ENCODE results near the gene CLCNKB. TPM values are rescaled to one million over a fixed set of nuclear protein-coding genes. Genes with fewer than 3 reads are reported as not detected.
"Not testable (repeated sequence)": the region's sequence is repeated elsewhere in the genome, so short reads cannot be mapped to it uniquely, and the experiment has no call there.

The CLCNKB gene
- total and polyA plus RNA-seq, 12 donors: 0.57 to 3.4 (median 2.0) TPM

DNA sequence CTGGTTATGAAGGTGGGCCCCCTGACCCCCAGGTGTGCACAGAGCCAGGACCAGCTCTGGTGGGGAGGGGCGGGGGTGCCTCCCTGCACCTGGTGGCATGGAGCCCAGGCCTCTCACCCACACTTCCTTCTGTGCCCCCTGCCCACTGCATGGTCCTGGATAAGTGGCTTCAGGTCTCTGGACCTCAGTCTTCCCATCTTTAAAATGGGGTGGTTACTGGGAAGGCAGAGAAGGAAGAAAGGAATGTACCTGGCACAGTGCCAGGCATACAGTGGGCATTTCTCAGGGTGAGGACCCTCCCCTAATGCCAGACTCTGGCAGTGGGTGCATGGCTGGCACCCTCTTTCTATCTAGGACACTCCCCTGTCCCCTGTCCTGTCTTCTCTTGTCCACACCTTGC lies 14.3 kb upstream of the CLCNKB start:
- ATAC-seq (no peak), DNase-seq (no peak)
- Histone ChIP-seq H3K27ac (no peak overlapping the region), H3K4me3 (no peak overlapping the region), H3K36me3 (no peaks in the 10 kb centered on the region), H3K9me3 (no peaks in the 10 kb centered on the region), H3K27me3 (peaks cover 0 to 30% (median 14%) of the 10 kb centered on the region in 7 donors), H3K4me1 (peaks cover 4 to 20% (median 11%) of the 10 kb centered on the region in 9 donors)
- intact Hi-C loops (cut with DNase I): no loop called here
- WGBS, 2 donors: 81 to 100% methylated on average over 1 of the region's 1 CpG
- TF ChIP-seq, protein P1, sequence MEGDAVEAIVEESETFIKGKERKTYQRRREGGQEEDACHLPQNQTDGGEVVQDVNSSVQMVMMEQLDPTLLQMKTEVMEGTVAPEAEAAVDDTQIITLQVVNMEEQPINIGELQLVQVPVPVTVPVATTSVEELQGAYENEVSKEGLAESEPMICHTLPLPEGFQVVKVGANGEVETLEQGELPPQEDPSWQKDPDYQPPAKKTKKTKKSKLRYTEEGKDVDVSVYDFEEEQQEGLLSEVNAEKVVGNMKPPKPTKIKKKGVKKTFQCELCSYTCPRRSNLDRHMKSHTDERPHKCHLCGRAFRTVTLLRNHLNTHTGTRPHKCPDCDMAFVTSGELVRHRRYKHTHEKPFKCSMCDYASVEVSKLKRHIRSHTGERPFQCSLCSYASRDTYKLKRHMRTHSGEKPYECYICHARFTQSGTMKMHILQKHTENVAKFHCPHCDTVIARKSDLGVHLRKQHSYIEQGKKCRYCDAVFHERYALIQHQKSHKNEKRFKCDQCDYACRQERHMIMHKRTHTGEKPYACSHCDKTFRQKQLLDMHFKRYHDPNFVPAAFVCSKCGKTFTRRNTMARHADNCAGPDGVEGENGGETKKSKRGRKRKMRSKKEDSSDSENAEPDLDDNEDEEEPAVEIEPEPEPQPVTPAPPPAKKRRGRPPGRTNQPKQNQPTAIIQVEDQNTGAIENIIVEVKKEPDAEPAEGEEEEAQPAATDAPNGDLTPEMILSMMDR (IDR thresholded peaks at IDR 0.05): no peak

DNA sequence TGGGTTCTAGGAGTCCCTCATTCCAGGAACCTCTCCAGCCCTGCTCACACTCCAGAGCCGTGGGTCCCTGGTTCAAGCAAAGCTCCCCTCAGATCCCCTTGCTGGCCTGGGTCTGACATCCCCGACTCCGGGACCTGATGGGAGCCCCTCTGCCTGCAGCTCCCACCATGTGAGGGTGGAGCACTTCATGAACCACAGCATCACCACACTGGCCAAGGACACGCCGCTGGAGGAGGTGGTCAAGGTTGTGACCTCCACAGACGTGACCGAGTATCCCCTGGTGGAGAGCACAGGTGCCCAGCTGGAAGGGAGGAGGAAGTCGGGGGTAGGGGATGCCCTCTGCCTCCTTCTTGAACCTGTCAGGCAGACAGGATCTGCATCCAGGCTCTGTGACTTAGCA lies 12.0 kb upstream of the CLCNKB start:
- DNase-seq (no peak), ATAC-seq (no peak)
- intact Hi-C loops (cut with DNase I): no loop called here
- 84 to 86% methylated on average over 8 of the region's 8 CpGs for WGBS, 2 donors
- Histone ChIP-seq H3K27ac (no peak overlapping the region), H3K36me3 (no peaks in the 10 kb centered on the region), H3K27me3 (peaks cover 0 to 30% (median 14%) of the 10 kb centered on the region in 7 donors), H3K9me3 (no peaks in the 10 kb centered on the region), H3K4me3 (no peak overlapping the region), H3K4me1 (peaks cover 4 to 20% (median 11%) of the 10 kb centered on the region in 9 donors)
- TF ChIP-seq, protein P1 (IDR thresholded peaks at IDR 0.05): no peak

DNA sequence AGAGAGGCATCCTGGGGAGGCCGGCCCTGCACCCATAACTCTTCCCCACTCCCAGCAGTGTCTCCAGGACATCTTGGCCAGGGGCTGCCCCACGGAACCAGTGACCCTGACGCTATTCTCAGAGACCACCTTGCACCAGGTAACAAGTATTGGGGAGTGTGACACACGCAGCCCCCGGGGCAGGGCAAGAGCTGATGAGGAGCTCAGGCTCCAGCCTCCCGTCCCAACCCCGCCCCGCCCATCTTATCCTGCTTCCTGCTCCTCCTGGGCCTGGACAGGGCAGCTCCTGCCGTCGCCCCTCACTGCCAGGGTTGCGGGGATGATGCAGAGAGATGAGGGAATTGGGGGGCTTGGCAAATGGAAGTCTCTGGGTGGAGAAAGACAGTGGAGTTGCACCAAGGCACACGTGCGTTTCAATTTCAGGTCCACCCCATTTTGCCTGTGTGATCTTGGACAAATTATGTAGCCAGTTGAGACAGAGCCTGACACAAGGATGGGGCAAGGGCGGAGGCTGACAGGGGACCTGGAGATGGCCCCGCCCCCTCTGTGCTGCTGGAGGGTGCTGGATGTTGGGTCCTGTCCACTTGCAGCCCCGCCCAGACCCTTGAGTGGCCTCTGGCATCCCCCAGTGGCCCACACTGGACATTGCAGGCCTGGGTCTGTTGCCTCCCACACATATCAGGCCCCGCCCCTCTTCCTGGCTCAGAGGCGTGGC lies 11.0 kb upstream of the CLCNKB start:
- Histone ChIP-seq H3K27me3 (peaks cover 0 to 22% (median 6%) of the 10 kb centered on the region in 7 donors), H3K27ac (no peak overlapping the region), H3K4me1 (peaks cover 0 to 11% (median 4%) of the 10 kb centered on the region in 9 donors), H3K4me3 (no peak overlapping the region), H3K36me3 (no peaks in the 10 kb centered on the region), H3K9me3 (no peaks in the 10 kb centered on the region)
- ATAC-seq: peak; percentile 84 to 97 (median 92)
- 47 to 50% methylated on average over 18 of the region's 18 CpGs for WGBS, 2 donors
- DNase-seq: peak; percentile 87
- intact Hi-C loops (cut with DNase I): loop anchor here in 8 of 10 donors (1.0 to 2.0 kb wide), 5 partner anchors 22 to 25 kb away; no protein-coding TSS in a partner anchor
- TF ChIP-seq, protein P1 (IDR thresholded peaks at IDR 0.05): peak; percentile 81 to 99 (median 95)

DNA sequence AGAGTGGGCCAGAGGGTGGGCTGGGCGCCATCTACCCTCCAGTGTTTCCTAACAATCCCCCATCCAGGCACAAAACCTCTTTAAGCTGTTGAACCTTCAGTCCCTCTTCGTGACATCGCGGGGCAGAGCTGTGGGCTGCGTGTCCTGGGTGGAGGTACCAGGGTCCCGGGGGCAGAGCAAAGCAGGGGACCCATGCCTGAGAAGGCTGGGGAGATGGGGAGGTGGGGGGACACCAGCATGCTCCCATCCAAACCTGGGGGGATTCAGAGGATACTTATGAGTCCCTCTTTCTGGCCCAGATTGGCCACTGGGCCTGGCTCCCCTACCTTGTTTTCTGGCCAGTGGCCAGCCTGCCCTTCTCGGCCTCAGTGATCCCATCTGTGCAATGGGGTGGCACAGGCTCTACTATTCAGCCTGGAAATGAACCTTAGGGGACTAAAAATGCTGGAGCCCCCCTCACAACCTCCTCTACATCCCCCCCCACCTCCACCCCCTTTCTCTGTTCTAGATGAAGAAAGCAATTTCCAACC lies 10.4 kb upstream of the CLCNKB start:
- H3K27ac ChIP-seq, H3K9me3 ChIP-seq, H3K4me3 ChIP-seq, H3K36me3 ChIP-seq, DNase-seq: not testable (repeated sequence)
- H3K4me1 ChIP-seq: peaks cover 0 to 11% (median 4%) of the 10 kb centered on the region in 9 donors
- H3K27me3 ChIP-seq: peaks cover 0 to 19% (median 6%) of the 10 kb centered on the region in 7 donors
- peak in 4 of 8 donors; percentile 2 to 11 (median 4) for ATAC-seq
- 61 to 66% methylated on average over 7 of the region's 7 CpGs for WGBS, 2 donors
- intact Hi-C loops (cut with DNase I): loop anchor here in 7 of 10 donors (1.0 to 2.0 kb wide), 5 partner anchors 22 to 24 kb away; no protein-coding TSS in a partner anchor

DNA sequence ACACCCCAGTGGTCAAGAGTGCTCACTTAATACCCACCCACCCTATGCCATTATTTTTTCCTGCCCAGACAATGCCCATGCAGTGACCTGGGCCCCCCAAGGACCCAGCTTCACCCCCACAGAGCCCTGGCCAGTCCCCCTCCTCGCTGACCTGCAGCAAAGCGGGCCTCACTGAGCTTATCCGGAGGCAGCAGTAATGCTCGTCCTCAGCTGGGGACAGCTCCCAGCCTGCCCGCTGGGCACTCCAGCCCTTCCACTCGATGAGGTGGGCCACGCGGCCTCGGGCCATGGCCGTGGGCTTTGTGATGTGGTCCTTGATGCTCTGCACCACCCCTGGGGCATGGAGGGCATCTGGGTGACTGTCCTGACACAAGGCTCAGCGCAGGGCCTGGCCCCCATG lies 7.1 kb upstream of the CLCNKB start:
- DNase-seq; intact Hi-C loops (cut with DNase I): not testable (repeated sequence)
- 90 to 92% methylated on average over 10 of the region's 11 CpGs for WGBS, 2 donors

More for the DNA sequence above, 7.1 kb upstream of the CLCNKB start:
- H3K36me3 ChIP-seq, H3K9me3 ChIP-seq, H3K27ac ChIP-seq, H3K4me3 ChIP-seq, H3K27me3 ChIP-seq: not testable (repeated sequence)
- ATAC-seq: peak in 2 of 8 donors; percentile 2 to 4
- H3K4me1 ChIP-seq: peaks cover 0 to 11% (median 4%) of the 10 kb centered on the region in 9 donors

Data from heart right ventricle (tissue), 16 donors.